ENCODE results near the gene PLCG2. TPM values are rescaled to one million over a fixed set of nuclear protein-coding genes. Genes with fewer than 3 reads are reported as not detected.

PLCG2 gene
- polyA plus RNA-seq, 2 of the 4 experiments (the other 2 are of a cell fraction): 2.8 to 6.0 TPM

GRCh38 chr16:81987706-81988105, 208.6 kb downstream of the PLCG2 start:
- DNase-seq (ENCODE audit: low read depth in 1 of 2, low spot score in 1 of 2): no peak
- CTCF ChIA-PET: interaction anchor here (1.0 to 1.9 kb wide), 3 partner anchors 10 to 276 kb away, joined by 4 to 5 read pairs (median 5); no protein-coding TSS in a partner anchor
- Histone ChIP-seq H3K4me2 (no peak overlapping the region), H3K4me3 (no peak overlapping the region), H3K27ac (no peak overlapping the region), H3K4me1 (no peaks in the 10 kb centered on the region), H3K9me3 (no peaks in the 10 kb centered on the region)
- no peak for FAIRE-seq
- no peak for TF ChIP-seq FOSL2 (IDR thresholded peaks at IDR 0.05)
- no peak for TF ChIP-seq FOSL2 (CRISPR knock-in tag; IDR thresholded peaks at IDR 0.05)
- no peak for TF ChIP-seq SREBF2 (IDR thresholded peaks at IDR 0.05)
- TF ChIP-seq PBX3 (IDR thresholded peaks at IDR 0.05): no peak
- no peak for TF ChIP-seq ESRRA (IDR thresholded peaks at IDR 0.05; ENCODE audit: borderline replicate concordance, low read length)
- TF ChIP-seq EP300 (IDR thresholded peaks at IDR 0.05): no peak
- TF ChIP-seq MAX (IDR thresholded peaks at IDR 0.05): no peak
- no peak for TF ChIP-seq CHD4 (IDR thresholded peaks at IDR 0.05; ENCODE audit: borderline replicate concordance)
- TF ChIP-seq HES2 (IDR thresholded peaks at IDR 0.05): no peak
- no peak for TF ChIP-seq CBX2 (IDR thresholded peaks at IDR 0.05; ENCODE audit: borderline replicate concordance, low read depth)
- no peak for TF ChIP-seq FOSB (CRISPR knock-in tag; IDR thresholded peaks at IDR 0.05)
- no peak for TF ChIP-seq HEYL (CRISPR knock-in tag; IDR thresholded peaks at IDR 0.05)
- no peak for TF ChIP-seq NFE2L2 (conservative IDR thresholded peaks at IDR 0.05; ENCODE audit: low read length)
- no peak for TF ChIP-seq HDAC2 (IDR thresholded peaks at IDR 0.05)
- no peak for TF ChIP-seq BHLHE40 (IDR thresholded peaks at IDR 0.05; ENCODE audit: low read depth, low read length)
- no peak for TF ChIP-seq RARB (CRISPR knock-in tag; IDR thresholded peaks at IDR 0.05)
- no peak for TF ChIP-seq RFX5 (IDR thresholded peaks at IDR 0.05)
- TF ChIP-seq KDM1A (IDR thresholded peaks at IDR 0.05; ENCODE audit: low read depth): no peak
- TF ChIP-seq ZNF302 (CRISPR knock-in tag; IDR thresholded peaks at IDR 0.05): no peak
- TF ChIP-seq SMC3 (IDR thresholded peaks at IDR 0.05): no peak
- peak in 1 of 2 experiments; percentile 30; a peak in 1 of 6 replicates for ATAC-seq
- POLR2A ChIA-PET: no interaction called here
- 29% methylated on average over 5 of the region's 5 CpGs for WGBS (ENCODE audit: missing lambda C conversion rate)

GRCh38 chr16:81992859-81993258, 213.8 kb downstream of the PLCG2 start:
- 40% methylated on average over 3 of the region's 3 CpGs for WGBS (ENCODE audit: missing lambda C conversion rate)
- Histone ChIP-seq H3K4me2 (no peak overlapping the region), H3K27ac (no peak overlapping the region), H3K9me3 (no peaks in the 10 kb centered on the region), H3K4me3 (no peak overlapping the region), H3K4me1 (peaks cover 15% of the 10 kb centered on the region)
- DNase-seq (ENCODE audit: low read depth in 1 of 2, low spot score in 1 of 2) (no peak), ATAC-seq (no peak), FAIRE-seq (no peak)
- TF ChIP-seq CBX8 (IDR thresholded peaks at IDR 0.05) (no peak), MYC (IDR thresholded peaks at IDR 0.05; ENCODE audit: borderline replicate concordance, low read length) (no peak), HOXB5 (CRISPR knock-in tag; IDR thresholded peaks at IDR 0.05) (no peak), SREBF2 (IDR thresholded peaks at IDR 0.05) (no peak)
- POLR2A ChIA-PET: no interaction called here
- CTCF ChIA-PET: interaction anchor here (1.7 kb wide), 1 partner anchor 237 kb away, joined by 6 read pairs; no protein-coding TSS in a partner anchor

- Histone ChIP-seq H3K27ac (no peak overlapping the region), H3K4me3 (no peak overlapping the region), H3K4me2 (no peak overlapping the region), H3K4me1 (peaks cover 20% of the 10 kb centered on the region), H3K9me3 (no peaks in the 10 kb centered on the region)
- no peak for TF ChIP-seq BHLHE40 (IDR thresholded peaks at IDR 0.05; ENCODE audit: low read depth, low read length)
- peak in 1 of 2 experiments; percentile 22; a peak in 1 of 5 replicates for TF ChIP-seq RAD21 (conservative IDR thresholded peaks at IDR 0.05 in 1 of 2, IDR thresholded peaks at IDR 0.05 in 1 of 2)
- peak in 1 of 2 experiments; percentile 65; a peak in 3 of 6 replicates for ATAC-seq
- ChIA-PET POLR2A (no interaction called here), CTCF (interaction anchor here (1.7 kb wide), 1 partner anchor 235 kb away, joined by 6 read pairs; no protein-coding TSS in a partner anchor)
- 64% methylated on average over 5 of the region's 5 CpGs for whole genome bisulfite sequencing (ENCODE audit: missing lambda C conversion rate)
- no peak for FAIRE-seq
- peak; percentile 23 to 28 for DNase-seq (ENCODE audit: low read depth in 1 of 2, low spot score in 1 of 2)
Measured at GRCh38 chr16:81994485-81994884, 215.4 kb downstream of the PLCG2 start.
